ENCODE data around the gene DHRS13.
A peak's percentile ranks its signal among the peaks of the same experiment; 100 is the strongest.
"Not testable (repeated sequence)": the region's sequence is repeated elsewhere in the genome, so short reads cannot be mapped to it uniquely, and the experiment has no call there.

Gene DHRS13

GRCh38 chr17:28900986-28901726, 1.7 kb downstream of the DHRS13 start:
- no peak for DNase-seq

DNA sequence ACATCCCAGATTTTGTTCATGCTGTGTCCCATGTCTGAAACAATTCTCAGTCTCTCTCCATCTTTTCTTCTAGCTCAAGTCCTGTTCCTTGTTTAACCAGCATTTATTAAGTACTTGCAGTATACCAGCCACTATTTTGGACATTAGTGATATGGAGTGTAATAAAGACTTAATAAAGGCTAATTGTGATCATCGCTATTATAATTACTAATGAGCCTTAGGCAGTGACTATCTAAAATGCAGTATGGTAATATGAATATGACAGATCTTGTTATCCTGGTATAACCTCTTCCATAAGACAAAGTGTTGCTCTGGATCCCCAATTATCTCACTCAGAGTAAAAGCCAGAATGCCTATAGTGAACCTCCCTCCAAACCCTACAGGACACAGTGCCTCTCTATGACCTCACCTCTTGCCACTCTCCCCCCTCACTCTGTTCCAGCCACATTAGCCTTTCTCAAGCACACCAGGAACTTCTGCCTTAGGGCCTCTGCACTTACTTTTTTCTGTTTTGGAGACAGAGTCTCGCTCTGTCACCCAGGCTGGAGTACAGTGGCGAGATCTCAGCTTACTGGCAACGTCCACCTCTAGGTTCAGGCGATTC, 3.6 kb downstream of the DHRS13 start:
- no peak for DNase-seq

DNA sequence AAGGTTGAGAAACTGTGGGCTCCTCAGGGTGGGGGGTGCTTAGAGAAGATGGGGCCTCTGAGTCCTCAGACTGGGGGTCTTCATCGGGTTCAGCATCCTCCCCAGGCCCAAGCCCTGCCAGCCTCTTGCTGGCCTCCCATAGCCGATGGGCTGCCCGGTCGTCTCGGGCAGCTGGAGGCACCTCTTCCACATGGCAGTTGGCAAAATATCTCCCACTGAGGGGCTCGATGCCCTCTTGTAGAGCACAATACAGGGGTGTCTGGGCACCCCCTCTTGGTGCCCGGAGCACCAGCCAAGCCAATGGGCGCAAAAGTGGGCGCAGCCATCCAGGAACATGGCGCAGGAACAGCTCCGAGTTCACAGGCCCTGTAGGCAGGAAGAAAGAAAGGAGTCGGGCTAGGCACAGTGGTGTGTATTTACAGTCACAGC, 4.3 kb downstream of the DHRS13 start:
- no peak for DNase-seq

DNA sequence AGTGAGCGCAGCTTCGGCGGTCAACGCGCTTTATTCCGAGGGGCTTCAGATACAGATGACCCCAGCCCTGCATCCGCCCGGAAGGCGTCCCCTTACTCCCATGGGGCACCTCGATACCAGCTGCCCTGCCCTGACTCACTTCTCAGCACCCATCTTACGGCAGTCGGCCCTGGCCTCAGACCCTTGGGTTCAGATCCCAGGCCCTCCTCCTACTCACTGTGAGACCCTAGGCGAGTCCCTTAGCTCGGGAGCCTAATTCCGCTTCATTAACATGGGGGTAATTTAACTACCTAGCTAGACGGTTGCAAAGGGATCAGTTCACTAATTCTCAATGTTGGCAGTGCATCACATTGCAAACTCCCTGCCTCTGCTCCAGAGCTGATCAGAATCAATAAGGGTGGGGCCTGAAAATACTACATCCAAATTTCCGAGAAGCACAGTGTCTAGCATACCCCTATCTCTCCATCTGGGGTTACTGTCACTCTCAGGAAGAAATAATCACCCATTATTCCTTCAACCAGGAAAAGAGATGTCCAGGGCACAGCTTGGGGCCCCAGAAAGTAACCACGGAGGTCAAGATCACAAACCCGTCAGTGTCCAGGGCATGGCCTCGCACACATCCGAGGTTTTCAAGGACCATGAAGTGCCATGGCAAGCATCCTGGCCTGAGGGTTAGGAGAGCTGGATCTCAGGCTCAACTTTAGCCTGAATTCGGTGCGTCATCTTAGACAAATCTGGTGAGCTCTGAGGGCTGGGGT, 4.9 kb downstream of the DHRS13 start:
- DNase-seq, result no peak

GRCh38 chr17:28896884-28897768, 5.8 kb downstream of the DHRS13 start, which contains the start of gene FLOT2:
Gene FLOT2, minus strand, starts transcription at chr17:28897733. Its CDS starts 159 bp downstream, at chr17:28897574.
- DNase-seq, result peak; percentile 25

- no peak for DNase-seq
Observed at GRCh38 chr17:28896491-28896883, 6.4 kb downstream of the DHRS13 start.

DNA sequence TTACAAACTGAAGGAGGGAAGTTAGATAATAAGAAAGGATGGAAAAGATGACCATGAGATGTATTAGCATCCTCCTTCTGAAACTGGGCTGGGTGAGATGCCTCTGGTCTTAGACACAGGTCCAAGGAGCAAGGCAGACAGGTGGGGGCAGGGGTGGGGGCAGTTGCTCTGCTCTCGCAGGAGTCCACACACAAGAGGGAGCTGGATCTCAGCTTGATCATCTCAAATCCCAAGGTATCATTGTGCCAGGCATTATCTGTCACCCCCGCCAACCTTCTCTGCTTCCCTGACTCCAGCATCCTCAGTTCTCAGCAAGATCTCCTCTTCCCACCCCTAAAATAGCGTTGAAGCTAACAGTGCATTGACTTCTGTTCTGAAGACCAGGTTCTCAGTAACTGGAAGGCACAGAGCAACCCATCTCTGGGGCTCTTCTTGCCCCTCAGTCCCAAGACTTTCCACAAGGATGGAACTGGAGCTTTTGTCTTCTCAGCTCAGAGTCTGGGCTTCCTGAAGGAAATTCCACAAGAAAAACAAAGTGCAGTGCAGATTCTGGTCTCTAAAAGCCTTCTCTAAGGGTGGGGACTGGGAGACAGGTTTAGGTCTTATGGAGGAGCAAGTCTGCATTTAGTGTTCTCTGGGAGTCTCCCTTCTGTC, 7.0 kb downstream of the DHRS13 start:
- DNase-seq, result no peak

- DNase-seq, result not testable (repeated sequence)
Observed at GRCh38 chr17:28893248-28894183, 9.4 kb downstream of the DHRS13 start.

- DNase-seq, result no peak
Observed at GRCh38 chr17:28892024-28892423, 10.9 kb downstream of the DHRS13 start.

- DNase-seq, result no peak
Observed at GRCh38 chr17:28891201-28891600, 11.7 kb downstream of the DHRS13 start.

DNA sequence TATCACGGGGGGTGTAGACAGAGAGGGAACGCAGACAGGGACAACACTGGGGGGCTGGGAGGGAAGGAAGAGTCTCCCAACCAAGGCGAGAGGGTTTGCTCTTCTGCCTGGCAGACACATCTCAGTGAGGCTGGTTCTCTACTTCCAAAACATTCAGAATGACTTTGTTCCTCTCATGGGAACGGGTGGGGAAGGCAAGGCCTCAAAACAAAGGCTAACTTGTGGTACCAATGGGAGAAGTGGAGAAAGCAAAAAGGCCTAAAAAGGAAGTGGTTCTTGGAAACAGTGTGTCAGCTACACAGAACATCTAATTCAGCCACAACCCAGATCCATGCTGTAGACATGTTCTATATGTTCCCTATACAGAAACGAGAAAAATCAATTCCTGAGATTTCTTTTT, 12.9 kb downstream of the DHRS13 start:
- no peak for DNase-seq

DNA sequence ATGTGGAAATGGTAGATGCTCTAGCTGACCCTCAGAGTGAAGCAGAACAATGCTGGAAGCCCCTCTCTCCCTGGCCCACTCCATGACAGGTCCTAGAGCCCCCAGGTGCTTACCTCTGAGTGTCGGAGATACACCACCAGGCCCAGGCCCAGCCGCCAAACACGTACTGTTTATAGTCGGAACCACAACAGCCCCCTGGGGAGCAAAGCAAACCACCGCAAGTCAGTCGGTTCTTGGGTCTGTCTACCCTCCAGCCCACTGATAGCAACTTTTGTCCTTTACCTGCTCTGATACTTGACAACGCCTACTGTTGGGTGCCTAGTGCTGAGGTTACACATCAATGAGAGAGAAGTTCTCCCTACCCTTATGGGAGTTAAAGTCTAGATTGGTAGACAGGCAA, 14.0 kb downstream of the DHRS13 start:
- DNase-seq, result no peak

GRCh38 chr17:28887871-28888471, 14.9 kb downstream of the DHRS13 start:
- no peak for DNase-seq

- DNase-seq, result no peak
Observed at GRCh38 chr17:28885951-28886350, 16.9 kb downstream of the DHRS13 start.

- DNase-seq, result no peak
Observed at GRCh38 chr17:28885363-28885762, 17.5 kb downstream of the DHRS13 start.

- DNase-seq, result no peak
Observed at GRCh38 chr17:28883967-28884702, 18.7 kb downstream of the DHRS13 start.

GRCh38 chr17:28882154-28882895, 20.6 kb downstream of the DHRS13 start:
- DNase-seq, result no peak

GRCh38 chr17:28881533-28882056, 21.3 kb downstream of the DHRS13 start:
- DNase-seq, result no peak

GRCh38 chr17:28880572-28880945, 22.3 kb downstream of the DHRS13 start:
- DNase-seq, result no peak
